Measurements from ENCODE around the gene IRX2.

Gene IRX2

DNA sequence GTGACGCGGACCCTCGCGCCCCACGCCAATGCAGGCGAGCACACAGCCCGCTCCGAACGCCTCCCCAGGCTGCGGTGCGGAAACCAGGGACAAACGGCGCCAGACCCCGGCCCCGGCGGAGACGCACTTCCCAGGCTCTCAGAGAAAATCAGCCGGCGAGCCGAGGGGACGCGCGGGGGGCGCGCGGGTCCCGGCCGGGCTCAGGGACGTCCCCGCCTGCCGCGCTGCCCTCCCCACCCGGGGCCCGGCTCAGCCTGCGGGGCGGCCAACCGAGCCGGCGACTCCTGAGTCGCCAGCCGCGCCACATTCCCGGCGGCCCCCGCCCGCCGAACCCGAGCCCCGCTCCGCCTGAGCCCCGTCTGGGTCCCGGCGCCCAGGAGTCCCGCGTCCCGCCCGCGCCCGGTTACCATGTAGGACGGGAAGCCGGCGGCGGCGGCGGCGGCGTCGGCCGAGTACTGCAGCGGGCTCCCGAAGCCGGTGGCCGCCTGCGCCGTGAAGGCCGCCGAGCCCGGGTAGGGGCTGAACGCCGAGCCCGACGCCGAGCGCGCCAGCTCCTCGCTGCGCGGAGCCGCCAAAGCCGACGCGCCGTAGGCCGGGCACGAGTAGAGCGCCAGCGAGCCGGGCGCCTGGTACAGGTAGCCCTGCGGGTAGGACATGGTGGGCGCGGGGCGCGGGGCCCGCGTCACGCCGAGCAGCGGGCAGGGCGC, 566 bp downstream of the IRX2 start:
- Histone ChIP-seq H3K4me3 (ENCODE audit: insufficient read length, low read depth) (peak overlapping the region; percentile 84), H3K27me3 (ENCODE audit: insufficient read depth, insufficient read length) (no peaks in the 10 kb centered on the region), H3K36me3 (ENCODE audit: insufficient read depth, insufficient read length, low read length) (peaks cover 38% of the 10 kb centered on the region), H3K9me3 (ENCODE audit: insufficient read depth, low read length) (peaks cover 47% of the 10 kb centered on the region; the same call in 1 of the 2 replicates), H3K4me1 (ENCODE audit: insufficient read depth, insufficient read length) (no peaks in the 10 kb centered on the region), H3K9ac (ENCODE audit: insufficient read length, low read depth) (peak overlapping the region; percentile 92)
- no peak for DNase-seq (ENCODE audit: low read depth, low spot score)
- TF ChIP-seq SUZ12 (IDR thresholded peaks at IDR 0.05; ENCODE audit: extremely low read depth, insufficient read depth, insufficient read length) (no peak), YY1 (IDR thresholded peaks at IDR 0.05; ENCODE audit: insufficient read depth, insufficient read length) (no peak), ZNF274 (IDR thresholded peaks at IDR 0.05; ENCODE audit: low read depth, low read length) (no peak)

DNA sequence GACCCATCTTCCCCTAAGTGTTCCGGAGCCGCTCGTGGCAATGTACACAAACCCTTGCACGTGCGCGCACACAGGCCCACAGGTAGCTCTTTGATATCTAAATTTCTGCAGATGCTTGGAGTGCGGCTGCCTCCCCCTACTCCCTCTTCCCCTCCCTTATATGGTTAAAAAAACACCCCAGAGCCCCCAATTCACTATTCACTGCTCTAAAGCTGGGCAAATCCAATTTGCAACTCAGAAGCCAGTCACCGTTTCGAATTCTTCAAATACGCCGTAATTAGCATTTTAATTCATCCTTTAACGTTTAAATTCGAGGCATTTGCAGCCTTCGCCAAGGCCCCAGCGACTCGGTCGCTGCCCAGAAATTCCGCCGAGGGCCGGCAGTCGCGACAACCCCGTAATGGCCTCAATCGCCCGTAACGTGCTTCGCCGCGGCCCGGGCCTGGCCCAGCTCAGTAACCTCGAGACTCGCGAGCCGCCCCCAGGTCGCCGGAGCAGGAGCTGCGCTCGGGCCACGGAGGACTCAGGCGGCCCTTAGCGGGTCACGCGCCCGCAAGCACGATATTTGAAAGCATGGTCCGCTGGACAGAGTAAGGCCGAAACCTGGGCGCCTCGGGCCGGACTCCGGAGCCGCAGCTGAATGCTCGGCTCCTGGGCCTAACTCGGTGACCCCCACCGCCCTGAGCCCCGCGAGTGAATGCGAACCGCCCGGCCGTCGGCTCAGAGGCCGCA, 1.3 kb downstream of the IRX2 start:
- no peak for TF ChIP-seq ZNF274 (IDR thresholded peaks at IDR 0.05; ENCODE audit: low read depth, low read length)
- TF ChIP-seq SUZ12 (IDR thresholded peaks at IDR 0.05; ENCODE audit: extremely low read depth, insufficient read depth, insufficient read length) = no peak
- H3K4me1 ChIP-seq (ENCODE audit: insufficient read depth, insufficient read length) = no peaks in the 10 kb centered on the region
- peaks cover 40% of the 10 kb centered on the region; the same call in 1 of the 2 replicates for H3K9me3 ChIP-seq (ENCODE audit: insufficient read depth, low read length)
- no peak for DNase-seq (ENCODE audit: low read depth, low spot score)
- H3K9ac ChIP-seq (ENCODE audit: insufficient read length, low read depth) = peak overlapping the region; percentile 92
- peaks cover 44% of the 10 kb centered on the region for H3K36me3 ChIP-seq (ENCODE audit: insufficient read depth, insufficient read length, low read length)
- peak overlapping the region; percentile 84 for H3K4me3 ChIP-seq (ENCODE audit: insufficient read length, low read depth)
- no peaks in the 10 kb centered on the region for H3K27me3 ChIP-seq (ENCODE audit: insufficient read depth, insufficient read length)

DNA sequence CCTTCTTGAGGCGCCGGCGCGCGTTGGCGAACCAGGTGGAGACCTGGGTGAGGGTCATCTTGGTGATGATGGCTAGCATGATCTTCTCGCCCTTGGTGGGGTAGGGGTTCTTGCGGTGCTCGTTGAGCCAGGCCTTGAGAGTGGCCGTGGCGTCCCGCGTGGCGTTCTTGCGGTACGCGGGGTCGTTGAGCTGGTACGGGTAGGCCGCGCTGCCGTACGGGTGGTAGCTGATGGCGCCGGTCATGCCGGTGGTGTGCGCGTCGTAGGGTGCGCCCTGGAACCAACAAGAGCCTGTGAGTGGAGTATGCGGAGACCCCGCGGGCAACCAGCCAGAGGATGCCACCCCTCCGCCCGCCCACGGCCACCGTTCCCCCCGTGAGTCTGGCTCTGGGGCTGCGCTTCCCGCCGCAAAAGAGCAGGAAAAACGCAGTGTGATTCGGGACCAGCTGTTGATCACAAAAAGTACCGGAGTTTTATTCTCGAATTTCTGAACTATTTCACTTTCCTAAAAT, 1.9 kb downstream of the IRX2 start:
- Histone ChIP-seq H3K36me3 (ENCODE audit: insufficient read depth, insufficient read length, low read length) (peaks cover 50% of the 10 kb centered on the region), H3K9me3 (ENCODE audit: insufficient read depth, low read length) (peaks cover 36% of the 10 kb centered on the region; the same call in 1 of the 2 replicates), H3K27me3 (ENCODE audit: insufficient read depth, insufficient read length) (no peaks in the 10 kb centered on the region), H3K4me3 (ENCODE audit: insufficient read length, low read depth) (peak overlapping the region; percentile 84), H3K9ac (ENCODE audit: insufficient read length, low read depth) (peak overlapping the region; percentile 92), H3K4me1 (ENCODE audit: insufficient read depth, insufficient read length) (no peaks in the 10 kb centered on the region)
- no peak for DNase-seq (ENCODE audit: low read depth, low spot score)
- TF ChIP-seq ZNF274 (IDR thresholded peaks at IDR 0.05; ENCODE audit: low read depth, low read length) (no peak), YY1 (IDR thresholded peaks at IDR 0.05; ENCODE audit: insufficient read depth, insufficient read length) (no peak), SUZ12 (IDR thresholded peaks at IDR 0.05; ENCODE audit: extremely low read depth, insufficient read depth, insufficient read length) (no peak)

DNA sequence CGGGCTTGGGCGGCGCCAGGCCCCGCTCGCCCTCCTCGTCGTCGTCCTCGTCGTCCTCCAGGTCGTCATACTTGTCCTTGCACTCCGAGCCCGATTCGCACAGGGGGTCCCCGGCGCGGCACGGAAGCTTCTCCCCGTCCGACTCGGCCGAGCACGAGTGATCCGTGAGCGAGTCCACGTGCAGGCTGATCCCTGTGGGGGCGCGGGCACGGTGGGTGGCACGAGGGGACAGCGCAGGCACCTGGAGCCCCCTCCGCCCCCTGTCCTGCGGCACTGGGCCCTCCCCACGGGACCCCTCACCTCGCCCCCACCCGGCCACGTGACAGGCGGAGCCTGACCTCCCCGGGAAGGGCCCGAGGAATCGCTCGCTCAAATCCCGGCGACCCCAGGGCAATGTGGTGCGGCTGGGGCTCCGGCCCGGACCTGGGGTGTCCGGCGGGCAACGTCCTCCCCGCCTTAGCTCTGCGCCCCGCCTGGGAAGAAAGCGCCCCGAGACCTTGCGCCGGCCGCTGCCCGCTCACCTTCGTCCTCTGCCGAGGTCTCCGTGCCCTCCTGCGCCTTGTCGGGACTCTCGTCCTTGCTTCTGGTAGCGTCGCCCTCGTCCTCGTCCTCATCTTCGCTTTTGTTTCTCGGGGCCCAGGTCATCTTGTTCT, 2.5 kb downstream of the IRX2 start:
- DNase-seq (ENCODE audit: low read depth, low spot score) = no peak
- H3K27me3 ChIP-seq (ENCODE audit: insufficient read depth, insufficient read length) = no peaks in the 10 kb centered on the region
- peaks cover 55% of the 10 kb centered on the region for H3K36me3 ChIP-seq (ENCODE audit: insufficient read depth, insufficient read length, low read length)
- TF ChIP-seq SUZ12 (IDR thresholded peaks at IDR 0.05; ENCODE audit: extremely low read depth, insufficient read depth, insufficient read length) (no peak), YY1 (IDR thresholded peaks at IDR 0.05; ENCODE audit: insufficient read depth, insufficient read length) (no peak), ZNF274 (IDR thresholded peaks at IDR 0.05; ENCODE audit: low read depth, low read length) (no peak)
- H3K4me1 ChIP-seq (ENCODE audit: insufficient read depth, insufficient read length) = no peaks in the 10 kb centered on the region
- H3K4me3 ChIP-seq (ENCODE audit: insufficient read length, low read depth) = peak overlapping the region; percentile 84
- no peak overlapping the region for H3K9ac ChIP-seq (ENCODE audit: insufficient read length, low read depth)
- peaks cover 36% of the 10 kb centered on the region; the same call in 1 of the 2 replicates for H3K9me3 ChIP-seq (ENCODE audit: insufficient read depth, low read length)

DNA sequence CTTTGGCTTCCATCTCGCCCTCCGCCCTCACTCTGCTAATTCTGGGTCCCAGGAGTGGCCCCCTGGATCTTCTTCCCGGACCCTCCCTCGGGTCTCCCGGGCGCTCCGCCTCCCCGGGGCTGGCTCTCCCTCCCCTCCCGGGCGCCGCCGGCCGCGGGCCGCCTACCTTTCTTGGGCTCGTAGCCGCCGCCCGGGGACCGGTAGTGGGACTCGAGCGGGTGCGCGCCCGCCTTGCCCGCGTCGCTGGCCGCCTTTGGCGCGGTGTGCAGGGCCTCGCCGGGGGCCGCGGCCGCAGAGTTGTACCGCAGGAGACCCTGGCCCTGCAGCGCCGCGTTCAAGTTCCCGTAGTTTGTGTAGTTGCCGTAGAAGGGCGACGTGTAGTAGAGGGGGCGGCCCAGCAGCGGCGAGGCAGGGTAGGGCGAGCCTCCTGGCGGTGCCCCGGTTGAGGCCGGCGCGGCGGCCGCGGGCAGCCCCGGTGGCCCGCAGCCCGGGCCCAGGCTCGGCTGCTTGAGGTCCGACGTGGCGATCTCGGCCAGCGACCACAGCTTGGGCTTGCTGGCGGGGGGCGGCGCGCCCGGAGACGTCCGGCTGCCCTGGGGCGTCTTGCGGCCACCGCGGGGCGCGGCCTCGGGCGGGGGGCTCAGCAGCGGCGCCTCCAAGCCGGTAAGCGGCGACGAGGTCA, 3.2 kb downstream of the IRX2 start:
- H3K9ac ChIP-seq (ENCODE audit: insufficient read length, low read depth) = no peak overlapping the region
- TF ChIP-seq ZNF274 (IDR thresholded peaks at IDR 0.05; ENCODE audit: low read depth, low read length) (no peak), SUZ12 (IDR thresholded peaks at IDR 0.05; ENCODE audit: extremely low read depth, insufficient read depth, insufficient read length) (no peak), YY1 (IDR thresholded peaks at IDR 0.05; ENCODE audit: insufficient read depth, insufficient read length) (no peak)
- no peak for DNase-seq (ENCODE audit: low read depth, low spot score)
- no peaks in the 10 kb centered on the region for H3K27me3 ChIP-seq (ENCODE audit: insufficient read depth, insufficient read length)
- no peaks in the 10 kb centered on the region for H3K4me1 ChIP-seq (ENCODE audit: insufficient read depth, insufficient read length)
- H3K36me3 ChIP-seq (ENCODE audit: insufficient read depth, insufficient read length, low read length) = peaks cover 61% of the 10 kb centered on the region
- H3K9me3 ChIP-seq (ENCODE audit: insufficient read depth, low read length) = peaks cover 36% of the 10 kb centered on the region; the same call in 1 of the 2 replicates
- peak overlapping the region; percentile 84 for H3K4me3 ChIP-seq (ENCODE audit: insufficient read length, low read depth)

DNA sequence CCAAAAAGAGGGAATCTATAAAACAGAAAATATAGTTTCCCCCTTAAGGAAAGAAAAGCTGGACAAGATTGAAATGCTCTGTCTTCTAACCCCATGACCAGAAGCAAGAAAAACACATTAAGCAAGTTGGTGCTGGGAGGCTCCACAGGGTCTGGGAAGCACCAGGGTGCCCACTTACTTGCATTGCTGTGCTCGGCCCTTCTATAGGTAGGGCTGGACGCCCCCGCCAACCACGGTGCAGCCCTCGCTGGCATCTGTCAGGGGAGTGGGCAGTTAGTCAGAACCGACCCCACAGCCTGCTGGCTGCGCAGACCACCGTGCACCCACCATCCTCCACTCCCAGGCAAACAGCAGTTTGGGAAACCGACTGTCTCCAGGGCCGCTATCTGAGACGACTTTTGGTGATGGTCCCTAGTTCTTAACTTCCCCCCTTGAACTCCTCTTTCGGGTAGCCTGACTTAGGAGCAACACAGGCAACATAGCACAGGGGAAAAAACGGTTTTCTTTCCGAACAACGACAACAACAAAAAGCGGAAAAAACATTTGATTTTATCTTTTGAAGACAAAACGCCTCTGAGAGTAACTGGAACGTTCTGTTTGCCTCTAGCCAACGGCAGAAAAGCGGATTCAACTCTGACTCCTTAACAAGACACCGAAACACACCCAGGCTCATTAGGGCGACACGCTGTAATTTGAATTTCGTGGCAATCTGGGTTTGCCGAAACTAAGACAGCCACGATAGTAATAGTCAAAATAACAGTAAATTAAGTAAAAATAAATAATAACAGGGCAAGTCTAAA, 3.9 kb downstream of the IRX2 start:
- Histone ChIP-seq H3K27me3 (ENCODE audit: insufficient read depth, insufficient read length) (no peaks in the 10 kb centered on the region), H3K9ac (ENCODE audit: insufficient read length, low read depth) (peak overlapping the region; percentile 42), H3K36me3 (ENCODE audit: insufficient read depth, insufficient read length, low read length) (peaks cover 64% of the 10 kb centered on the region), H3K4me3 (ENCODE audit: insufficient read length, low read depth) (peak overlapping the region; percentile 24), H3K4me1 (ENCODE audit: insufficient read depth, insufficient read length) (no peaks in the 10 kb centered on the region), H3K9me3 (ENCODE audit: insufficient read depth, low read length) (peaks cover 36% of the 10 kb centered on the region; the same call in 1 of the 2 replicates)
- TF ChIP-seq YY1 (IDR thresholded peaks at IDR 0.05; ENCODE audit: insufficient read depth, insufficient read length) = no peak
- TF ChIP-seq SUZ12 (IDR thresholded peaks at IDR 0.05; ENCODE audit: extremely low read depth, insufficient read depth, insufficient read length) = no peak
- TF ChIP-seq ZNF274 (IDR thresholded peaks at IDR 0.05; ENCODE audit: low read depth, low read length) = no peak
- no peak for DNase-seq (ENCODE audit: low read depth, low spot score)
